DND-41 (cell line): Measurements from ENCODE around the gene FIBCD1.

Experiments
- ATAC-seq: fragments of 200-7000 bp; cut with Tn5 transposase; 3 replicates; pipeline ENCODE4 v1.9.1; 2021; ENCODE audit warnings: low read depth; ENCODE audit not compliant: insufficient read depth
- DNase-seq: peaks from one replicate; pipeline ENCODE4 v3.0.0-alpha.2; 2020
- H2AFZ ChIP-seq: 2 replicates; pipeline ENCODE4 v1.6.0; 2012; ENCODE audit warnings: low read depth, low read length
- H3K27ac ChIP-seq: 2 replicates; pipeline ENCODE4 v1.5.1; 2012; ENCODE audit warnings: low read length, inconsistent platforms
- H3K27me3 ChIP-seq: fragments of 200-600 bp; sonication (generic); 2 replicates; pipeline ENCODE4 v1.6.0; 2012; ENCODE audit warnings: low read length, mild to moderate bottlenecking, inconsistent platforms; ENCODE audit not compliant: insufficient read depth, poor library complexity
- H3K36me3 ChIP-seq: 2 replicates; pipeline ENCODE4 v1.5.1; 2012; ENCODE audit warnings: low read length, inconsistent platforms; ENCODE audit not compliant: insufficient read depth
- H3K4me1 ChIP-seq: 2 replicates; pipeline ENCODE4 v1.5.1; 2012; ENCODE audit warnings: mild to moderate bottlenecking, low read length; ENCODE audit not compliant: insufficient read depth
- H3K4me2 ChIP-seq: 2 replicates; pipeline ENCODE4 v1.6.0; 2012; ENCODE audit warnings: mild to moderate bottlenecking, moderate library complexity, low read length, inconsistent platforms; ENCODE audit not compliant: insufficient read depth
- H3K4me3 ChIP-seq, 2 experiments: fragments of 200-600 bp in 1 of 2; shearing (Covaris generic) in 1 of 2; 2 replicates each; pipeline ENCODE4 v1.5.1; 2012 to 2016; ENCODE audit warnings: inconsistent platforms in 2 of 2, low read length in 2 of 2, mild to moderate bottlenecking in 2 of 2, low read depth in 1 of 2, moderate library complexity in 1 of 2
- H3K79me2 ChIP-seq: 2 replicates; pipeline ENCODE4 v1.6.0; 2012; ENCODE audit warnings: low read length, inconsistent platforms; ENCODE audit not compliant: insufficient read depth
- H3K9ac ChIP-seq: 2 replicates; pipeline ENCODE4 v1.6.0; 2012; ENCODE audit warnings: low read depth, mild to moderate bottlenecking, inconsistent platforms, low read length, moderate library complexity
- H3K9me3 ChIP-seq: 2 replicates; pipeline ENCODE4 v1.5.1; 2012; ENCODE audit warnings: low read length, moderate library complexity, mild to moderate bottlenecking, inconsistent platforms; ENCODE audit not compliant: insufficient read depth, severe bottlenecking
- H4K20me1 ChIP-seq: 2 replicates; pipeline ENCODE4 v1.6.0; 2012; ENCODE audit warnings: low read length; ENCODE audit not compliant: insufficient read depth
- EZH2 ChIP-seq: IDR thresholded peaks from 3 replicates; pipeline ENCODE4 v1.6.1; 2012; ENCODE audit warnings: borderline replicate concordance, low read depth, mild to moderate bottlenecking, moderate library complexity, low read length, inconsistent platforms; ENCODE audit not compliant: severe bottlenecking
- TF ChIP-seq, protein P1 (sequence below): IDR thresholded peaks from 2 replicates; pipeline ENCODE4 v1.5.1; 2012; ENCODE audit warnings: borderline replicate concordance, low read length, moderate library complexity, mild to moderate bottlenecking; ENCODE audit not compliant: poor library complexity, severe bottlenecking; ENCODE audit errors: extremely low read depth

FIBCD1 gene

DNA sequence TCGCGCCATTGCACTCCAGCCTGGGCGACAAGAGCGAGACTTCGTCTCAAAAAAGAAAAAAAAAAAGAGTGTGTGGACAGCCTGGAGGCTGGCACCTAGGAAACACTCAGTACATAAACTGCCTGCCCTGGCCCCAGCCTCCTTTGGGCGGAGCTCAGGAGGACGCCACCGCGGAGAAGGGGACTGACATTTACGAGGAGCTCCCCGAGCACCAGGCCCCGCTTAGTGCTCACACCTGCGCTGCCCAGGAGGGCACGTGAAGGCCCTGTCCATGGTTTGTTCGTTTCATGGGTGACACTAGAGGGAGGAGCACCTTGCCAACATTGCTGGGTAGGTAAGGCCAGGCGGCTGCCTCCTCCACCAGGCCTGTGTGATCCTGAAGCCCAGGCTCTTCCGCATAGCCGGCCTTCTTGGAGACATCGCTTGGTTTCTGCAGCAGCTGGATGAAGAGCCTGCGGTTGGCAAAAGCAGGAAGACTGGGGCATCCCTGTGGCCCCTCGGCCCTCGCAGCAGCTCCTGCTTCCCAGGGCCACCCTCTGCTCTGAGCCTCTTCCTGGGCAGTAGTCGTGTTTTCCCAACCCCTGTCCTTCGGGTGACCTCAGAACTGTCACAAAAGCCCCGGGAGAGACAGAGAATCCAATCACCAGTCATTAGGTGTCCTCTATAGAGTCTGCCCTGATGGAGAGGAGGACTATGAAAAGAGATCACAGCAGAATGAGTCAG lies 43.8 kb upstream of the FIBCD1 start:
- Histone ChIP-seq H3K9me3 (no peaks in the 10 kb centered on the region), H2AFZ (no peak overlapping the region), H3K27ac (no peak overlapping the region), H4K20me1 (no peaks in the 10 kb centered on the region), H3K4me1 (no peaks in the 10 kb centered on the region), H3K4me2 (no peak overlapping the region), H3K36me3 (no peaks in the 10 kb centered on the region), H3K9ac (no peak overlapping the region), H3K4me3 (no peak overlapping the region), H3K27me3 (no peaks in the 10 kb centered on the region), H3K79me2 (no peaks in the 10 kb centered on the region)
- TF ChIP-seq EZH2, result no peak
- TF ChIP-seq, protein P1, sequence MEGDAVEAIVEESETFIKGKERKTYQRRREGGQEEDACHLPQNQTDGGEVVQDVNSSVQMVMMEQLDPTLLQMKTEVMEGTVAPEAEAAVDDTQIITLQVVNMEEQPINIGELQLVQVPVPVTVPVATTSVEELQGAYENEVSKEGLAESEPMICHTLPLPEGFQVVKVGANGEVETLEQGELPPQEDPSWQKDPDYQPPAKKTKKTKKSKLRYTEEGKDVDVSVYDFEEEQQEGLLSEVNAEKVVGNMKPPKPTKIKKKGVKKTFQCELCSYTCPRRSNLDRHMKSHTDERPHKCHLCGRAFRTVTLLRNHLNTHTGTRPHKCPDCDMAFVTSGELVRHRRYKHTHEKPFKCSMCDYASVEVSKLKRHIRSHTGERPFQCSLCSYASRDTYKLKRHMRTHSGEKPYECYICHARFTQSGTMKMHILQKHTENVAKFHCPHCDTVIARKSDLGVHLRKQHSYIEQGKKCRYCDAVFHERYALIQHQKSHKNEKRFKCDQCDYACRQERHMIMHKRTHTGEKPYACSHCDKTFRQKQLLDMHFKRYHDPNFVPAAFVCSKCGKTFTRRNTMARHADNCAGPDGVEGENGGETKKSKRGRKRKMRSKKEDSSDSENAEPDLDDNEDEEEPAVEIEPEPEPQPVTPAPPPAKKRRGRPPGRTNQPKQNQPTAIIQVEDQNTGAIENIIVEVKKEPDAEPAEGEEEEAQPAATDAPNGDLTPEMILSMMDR, result no peak
- DNase-seq (no peak), ATAC-seq (no peak)

DNA sequence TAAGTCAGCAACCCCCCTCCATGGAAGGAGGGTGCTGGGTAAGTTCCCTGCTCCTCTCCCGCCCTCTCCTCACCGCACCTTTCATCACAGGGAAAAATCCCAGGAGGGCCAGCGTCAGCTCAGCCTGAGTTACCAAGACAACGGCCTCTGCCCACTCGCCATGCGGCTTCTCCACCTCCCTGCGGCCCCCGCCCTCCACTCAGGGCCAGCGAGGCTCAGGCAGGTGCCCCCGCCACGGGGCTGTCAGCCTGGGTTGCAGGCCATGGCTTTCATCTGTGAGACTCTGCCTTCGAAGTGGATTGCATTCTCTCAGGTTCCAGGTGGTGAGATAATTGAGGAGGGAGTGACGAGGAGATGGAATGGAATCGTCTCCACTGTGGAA lies 42.7 kb upstream of the FIBCD1 start:
- no peaks in the 10 kb centered on the region for H3K27me3 ChIP-seq
- H3K79me2 ChIP-seq, result no peaks in the 10 kb centered on the region
- no peak for TF ChIP-seq EZH2
- TF ChIP-seq, protein P1, result no peak
- H3K9ac ChIP-seq, result no peak overlapping the region
- H2AFZ ChIP-seq, result no peak overlapping the region
- H3K9me3 ChIP-seq, result no peaks in the 10 kb centered on the region
- no peak overlapping the region for H3K4me2 ChIP-seq
- no peak for DNase-seq
- ATAC-seq, result no peak
- H3K4me3 ChIP-seq, result no peak overlapping the region
- H3K4me1 ChIP-seq, result no peaks in the 10 kb centered on the region
- no peak overlapping the region for H3K27ac ChIP-seq
- H4K20me1 ChIP-seq, result no peaks in the 10 kb centered on the region
- no peaks in the 10 kb centered on the region for H3K36me3 ChIP-seq

DNA sequence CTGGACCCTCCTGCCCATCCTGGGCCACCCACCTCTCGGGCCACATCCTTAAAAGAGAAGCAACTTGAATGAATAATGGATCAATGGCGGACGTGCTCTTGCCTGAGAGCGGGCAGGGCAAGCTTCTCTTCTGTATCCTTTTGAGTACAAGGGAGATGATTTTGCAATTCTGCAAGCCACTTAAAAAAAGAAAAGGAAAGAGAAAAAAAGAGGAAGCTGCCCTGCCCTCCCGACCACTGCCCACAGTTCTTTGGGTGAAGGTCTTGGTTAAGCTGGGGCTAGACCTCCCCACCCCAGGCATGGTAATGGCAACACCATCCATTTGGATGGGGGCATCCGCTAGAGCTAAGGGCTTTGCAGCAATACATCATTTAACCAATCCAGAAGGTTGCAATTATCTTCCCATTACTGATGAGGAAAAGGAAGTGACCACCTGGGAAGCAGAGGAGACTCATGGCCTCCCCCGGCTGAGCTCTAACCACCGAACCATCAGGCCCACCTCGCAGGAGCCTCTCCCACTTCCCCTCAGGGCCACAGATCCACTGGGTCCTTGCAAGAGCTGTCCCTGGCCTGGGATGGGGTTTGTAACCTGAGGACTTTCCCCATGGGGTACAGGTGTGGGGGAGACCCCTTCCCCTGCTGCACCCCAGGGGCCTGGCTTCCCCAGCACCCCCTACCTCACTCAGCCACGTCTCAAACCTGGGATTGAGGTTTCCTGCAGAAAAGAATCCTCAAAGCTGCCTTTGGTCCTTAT lies 42.1 kb upstream of the FIBCD1 start:
- no peaks in the 10 kb centered on the region for H3K9me3 ChIP-seq
- no peaks in the 10 kb centered on the region for H3K27me3 ChIP-seq
- TF ChIP-seq, protein P1, result no peak
- TF ChIP-seq EZH2, result no peak
- no peak overlapping the region for H3K4me2 ChIP-seq
- H3K4me3 ChIP-seq, result no peak overlapping the region
- no peaks in the 10 kb centered on the region for H3K4me1 ChIP-seq
- ATAC-seq (no peak), DNase-seq (no peak)
- no peak overlapping the region for H3K27ac ChIP-seq
- H2AFZ ChIP-seq, result no peak overlapping the region
- H3K9ac ChIP-seq, result no peak overlapping the region
- H4K20me1 ChIP-seq, result no peaks in the 10 kb centered on the region
- H3K36me3 ChIP-seq, result no peaks in the 10 kb centered on the region
- H3K79me2 ChIP-seq, result no peaks in the 10 kb centered on the region
